NCI-H2081 treated with DMSO at 0.1 percent for 48 hours (cell line): ENCODE data around the gene ELFN1.

Experiments used
- DNase-seq: peaks from one replicate; lab custom pipeline; 2025; lab: John Stamatoyannopoulos, UW

The ELFN1 gene

GRCh38 chr7:1675673-1676549, 5.8 kb downstream of the ELFN1 start:
- DNase-seq, result no peak

GRCh38 chr7:1676550-1677078, 6.5 kb downstream of the ELFN1 start:
- DNase-seq, result no peak

- no peak for DNase-seq
Observed at GRCh38 chr7:1677206-1678080, 7.4 kb downstream of the ELFN1 start.

- DNase-seq, result no peak
Observed at GRCh38 chr7:1678081-1678543, 8.0 kb downstream of the ELFN1 start.

- no peak for DNase-seq
Observed at GRCh38 chr7:1678571-1679325, 8.7 kb downstream of the ELFN1 start.

GRCh38 chr7:1679326-1679965, 9.4 kb downstream of the ELFN1 start:
- DNase-seq, result no peak

GRCh38 chr7:1679966-1680730, 10.1 kb downstream of the ELFN1 start:
- no peak for DNase-seq

- no peak for DNase-seq
Observed at GRCh38 chr7:1681581-1681980, 11.5 kb downstream of the ELFN1 start.

- no peak for DNase-seq
Observed at GRCh38 chr7:1685000-1685624, 15.0 kb downstream of the ELFN1 start.

- DNase-seq, result no peak
Observed at GRCh38 chr7:1688542-1688941, 18.5 kb downstream of the ELFN1 start.

GRCh38 chr7:1689311-1689710, 19.2 kb downstream of the ELFN1 start:
- no peak for DNase-seq

- no peak for DNase-seq
Observed at GRCh38 chr7:1690359-1690958, 20.4 kb downstream of the ELFN1 start.

GRCh38 chr7:1691096-1691495, 21.0 kb downstream of the ELFN1 start:
- DNase-seq, result no peak

- DNase-seq, result no peak
Observed at GRCh38 chr7:1691601-1692514, 21.8 kb downstream of the ELFN1 start.

GRCh38 chr7:1692515-1693418, 22.7 kb downstream of the ELFN1 start:
- DNase-seq, result no peak

GRCh38 chr7:1693419-1693990, 23.4 kb downstream of the ELFN1 start:
- no peak for DNase-seq

- no peak for DNase-seq
Observed at GRCh38 chr7:1693991-1694524, 24.0 kb downstream of the ELFN1 start.
